ENCODE data around the gene HLA-DRB1. TPM values are rescaled to one million over a fixed set of nuclear protein-coding genes. Genes with fewer than 3 reads are reported as not detected.

Gene HLA-DRB1
- total RNA-seq, 1 donor from 2014 or later, result 335 TPM

- TF ChIP-seq CTCF (IDR thresholded peaks at IDR 0.05), result no peak
- ATAC-seq (no peak), DNase-seq (no peak)
- intact Hi-C loops (cut with DNase I), result no loop called here
- H3K4me1 ChIP-seq, result no peaks in the 10 kb centered on the region
- H3K36me3 ChIP-seq, result no peaks in the 10 kb centered on the region
- no peak overlapping the region for H3K4me3 ChIP-seq
- no peaks in the 10 kb centered on the region for H3K27me3 ChIP-seq
- H3K9me3 ChIP-seq, result no peaks in the 10 kb centered on the region
- no peak overlapping the region for H3K27ac ChIP-seq
These were observed 23.8 kb upstream of the HLA-DRB1 start for GRCh38 chr6:32613475-32613874.

GRCh38 chr6:32610682-32611296 is 21.1 kb upstream of the HLA-DRB1 start:
- no peaks in the 10 kb centered on the region for H3K4me1 ChIP-seq
- H3K27ac ChIP-seq, result peak overlapping the region; percentile 88
- H3K9me3 ChIP-seq, result no peaks in the 10 kb centered on the region
- no peaks in the 10 kb centered on the region for H3K36me3 ChIP-seq
- ATAC-seq (no peak), DNase-seq (no peak)
- intact Hi-C loops (cut with DNase I), result no loop called here
- no peak overlapping the region for H3K4me3 ChIP-seq
- TF ChIP-seq CTCF (IDR thresholded peaks at IDR 0.05), result no peak
- no peaks in the 10 kb centered on the region for H3K27me3 ChIP-seq

GRCh38 chr6:32609731-32610640 is 20.3 kb upstream of the HLA-DRB1 start:
- H3K4me3 ChIP-seq, result peak overlapping the region; percentile 16
- ATAC-seq, result peak; percentile 98
- no peaks in the 10 kb centered on the region for H3K9me3 ChIP-seq
- intact Hi-C loops (cut with DNase I), result no loop called here
- DNase-seq, result no peak
- peak overlapping the region; percentile 88 for H3K27ac ChIP-seq
- H3K4me1 ChIP-seq, result no peaks in the 10 kb centered on the region
- no peak for TF ChIP-seq CTCF (IDR thresholded peaks at IDR 0.05)
- no peaks in the 10 kb centered on the region for H3K27me3 ChIP-seq
- no peaks in the 10 kb centered on the region for H3K36me3 ChIP-seq

- intact Hi-C loops (cut with DNase I), result no loop called here
- Histone ChIP-seq H3K36me3 (no peaks in the 10 kb centered on the region), H3K27ac (peak overlapping the region; percentile 62), H3K4me3 (no peak overlapping the region), H3K9me3 (no peaks in the 10 kb centered on the region), H3K27me3 (no peaks in the 10 kb centered on the region), H3K4me1 (no peaks in the 10 kb centered on the region)
- ATAC-seq (no peak), DNase-seq (no peak)
- no peak for TF ChIP-seq CTCF (IDR thresholded peaks at IDR 0.05)
These were observed 19.7 kb upstream of the HLA-DRB1 start for GRCh38 chr6:32609391-32609730.

- H3K36me3 ChIP-seq, result no peaks in the 10 kb centered on the region
- no peak for ATAC-seq
- H3K4me1 ChIP-seq, result no peaks in the 10 kb centered on the region
- TF ChIP-seq CTCF (IDR thresholded peaks at IDR 0.05), result no peak
- intact Hi-C loops (cut with DNase I), result no loop called here
- H3K27ac ChIP-seq, result no peak overlapping the region
- no peaks in the 10 kb centered on the region for H3K9me3 ChIP-seq
- H3K27me3 ChIP-seq, result no peaks in the 10 kb centered on the region
- H3K4me3 ChIP-seq, result no peak overlapping the region
- DNase-seq, result no peak
These were observed 18.7 kb upstream of the HLA-DRB1 start for GRCh38 chr6:32608362-32608761.
